GDM1 (cell line): ENCODE results near the gene ELAVL4.

Experiments used
- DNase-seq: peaks from one replicate; lab custom pipeline; 2025; lab: John Stamatoyannopoulos, UW

ELAVL4 gene

GRCh38 chr1:50180367-50180766 lies 71.6 kb downstream of the ELAVL4 start:
- no peak for DNase-seq

- no peak for DNase-seq
These were observed 72.4 kb downstream of the ELAVL4 start for GRCh38 chr1:50181027-50181663.

- peak; percentile 16 for DNase-seq
These were observed 74.8 kb downstream of the ELAVL4 start for GRCh38 chr1:50183378-50184133.

- DNase-seq, result no peak
These were observed 80.6 kb downstream of the ELAVL4 start for GRCh38 chr1:50189369-50189768.

- no peak for DNase-seq
These were observed 84.3 kb downstream of the ELAVL4 start for GRCh38 chr1:50193002-50193401.

GRCh38 chr1:50195205-50195604 lies 86.5 kb downstream of the ELAVL4 start:
- DNase-seq, result no peak

- DNase-seq, result no peak
These were observed 87.4 kb downstream of the ELAVL4 start for GRCh38 chr1:50196081-50196480.

- DNase-seq, result no peak
These were observed 88.5 kb downstream of the ELAVL4 start for GRCh38 chr1:50197216-50197615.

GRCh38 chr1:50208315-50208714 lies 99.6 kb downstream of the ELAVL4 start:
- DNase-seq, result no peak

GRCh38 chr1:50208756-50209155 lies 100.0 kb downstream of the ELAVL4 start:
- no peak for DNase-seq

- DNase-seq, result no peak
These were observed 101.0 kb downstream of the ELAVL4 start for GRCh38 chr1:50209749-50210148.

GRCh38 chr1:50213505-50213904 lies 104.8 kb downstream of the ELAVL4 start:
- no peak for DNase-seq

- no peak for DNase-seq
These were observed 106.0 kb downstream of the ELAVL4 start for GRCh38 chr1:50214717-50215116.

GRCh38 chr1:50218344-50219120 lies 109.8 kb downstream of the ELAVL4 start:
- DNase-seq, result no peak

- no peak for DNase-seq
These were observed 120.2 kb downstream of the ELAVL4 start for GRCh38 chr1:50228871-50229384.

GRCh38 chr1:50231209-50231608 lies 122.5 kb downstream of the ELAVL4 start:
- DNase-seq, result no peak

GRCh38 chr1:50232336-50232735 lies 123.6 kb downstream of the ELAVL4 start:
- DNase-seq, result no peak

GRCh38 chr1:50236656-50237055 lies 127.9 kb downstream of the ELAVL4 start:
- DNase-seq, result no peak

- no peak for DNase-seq
These were observed 128.3 kb downstream of the ELAVL4 start for GRCh38 chr1:50237056-50237455.

- DNase-seq, result no peak
These were observed 135.2 kb downstream of the ELAVL4 start for GRCh38 chr1:50243939-50244338.

GRCh38 chr1:50246869-50247268 lies 138.1 kb downstream of the ELAVL4 start:
- no peak for DNase-seq

GRCh38 chr1:50251702-50252101 lies 143.0 kb downstream of the ELAVL4 start:
- DNase-seq, result no peak

- no peak for DNase-seq
These were observed 143.5 kb downstream of the ELAVL4 start for GRCh38 chr1:50252196-50252595.
